GM23338 (cell line): ENCODE results near the gene PLPP7. TPM values are rescaled to one million over a fixed set of nuclear protein-coding genes. Genes with fewer than 3 reads are reported as not detected.
A peak's percentile ranks its signal among the peaks of the same experiment; 100 is the strongest.
"Not testable (repeated sequence)": the region's sequence is repeated elsewhere in the genome, so short reads cannot be mapped to it uniquely, and the experiment has no call there.

ENCODE experiments used
- ATAC-seq: fragments of 200-7000 bp; cut with Tn5 transposase; 3 replicates; pipeline ENCODE4 v1.9.1; 2020
- DNase-seq: peaks from one replicate; pipeline ENCODE4 v3.0.0-alpha.2; 2015; ENCODE audit warnings: low spot score
- H2AFZ ChIP-seq: fragments of 200-600 bp; sonication (generic); 2 replicates; pipeline ENCODE4 v1.8.0; 2016; ENCODE audit warnings: antibody characterized with exemption, mild to moderate bottlenecking, moderate library complexity
- H3F3A ChIP-seq: fragments of 200-600 bp; sonication (generic); replicated peaks from 2 replicates; pipeline ENCODE4 v1.8.0; 2017; ENCODE audit warnings: antibody characterized with exemption, mixed run types, low read depth
- H3K27ac ChIP-seq: fragments of 200-600 bp; sonication (generic); 2 replicates; pipeline ENCODE4 v1.6.1; 2016; ENCODE audit warnings: low read depth
- H3K27me3 ChIP-seq: fragments of 200-600 bp; sonication (generic); 2 replicates; pipeline ENCODE4 v1.8.0; 2016; ENCODE audit warnings: mild to moderate bottlenecking, mixed run types, moderate library complexity; ENCODE audit not compliant: insufficient read depth
- H3K36me3 ChIP-seq: fragments of 200-600 bp; sonication (generic); 2 replicates; pipeline ENCODE4 v1.8.0; 2016; ENCODE audit warnings: mild to moderate bottlenecking; ENCODE audit not compliant: insufficient read depth
- H3K4me1 ChIP-seq: fragments of 200-600 bp; sonication (generic); 2 replicates; pipeline ENCODE4 v1.8.0; 2016; ENCODE audit warnings: mild to moderate bottlenecking, moderate library complexity; ENCODE audit not compliant: insufficient read depth
- H3K4me2 ChIP-seq: fragments of 200-600 bp; sonication (generic); 2 replicates; pipeline ENCODE4 v1.7.1; 2017; ENCODE audit warnings: mixed run types
- H3K4me3 ChIP-seq: fragments of 200-600 bp; sonication (generic); 2 replicates; pipeline ENCODE4 v1.6.1; 2016; ENCODE audit warnings: mixed run types
- H3K79me2 ChIP-seq: fragments of 200-600 bp; sonication (generic); replicated peaks from 2 replicates; pipeline ENCODE4 v1.8.0; 2017; ENCODE audit warnings: mild to moderate bottlenecking; ENCODE audit not compliant: insufficient read depth
- H3K9me2 ChIP-seq: fragments of 200-600 bp; sonication (generic); 2 replicates; pipeline ENCODE4 v1.8.0; 2017; ENCODE audit not compliant: insufficient read depth
- H4K20me1 ChIP-seq: fragments of 200-600 bp; sonication (generic); replicated peaks from 2 replicates; pipeline ENCODE4 v1.8.0; 2017; ENCODE audit warnings: mild to moderate bottlenecking; ENCODE audit not compliant: insufficient read depth
- H3K27ac Mint-ChIP-seq: 2 replicates; pipeline ENCODE4 v1.8.0; 2020; ENCODE audit warnings: inconsistent platforms, mild to moderate bottlenecking, moderate library complexity, mixed read lengths
- H3K27me3 Mint-ChIP-seq: 3 replicates; pipeline ENCODE4 v1.8.0; 2022; ENCODE audit warnings: low read depth, mild to moderate bottlenecking, moderate library complexity, mixed read lengths, inconsistent platforms; ENCODE audit not compliant: insufficient read depth, poor library complexity
- H3K36me3 Mint-ChIP-seq: 3 replicates; pipeline ENCODE4 v1.8.0; 2021; ENCODE audit warnings: low read depth, mild to moderate bottlenecking, inconsistent platforms, moderate library complexity, mixed read lengths
- H3K4me1 Mint-ChIP-seq: 3 replicates; pipeline ENCODE4 v1.8.0; 2020; ENCODE audit warnings: mild to moderate bottlenecking, inconsistent platforms, mixed read lengths
- H3K4me3 Mint-ChIP-seq: 3 replicates; pipeline ENCODE4 v1.8.0; 2021; ENCODE audit warnings: moderate library complexity, mild to moderate bottlenecking, inconsistent platforms, mixed read lengths
- H3K9me3 Mint-ChIP-seq: 3 replicates; pipeline ENCODE4 v1.8.0; 2020; ENCODE audit warnings: moderate library complexity, mild to moderate bottlenecking, inconsistent platforms, mixed read lengths
- EZH2 ChIP-seq: fragments of 200-600 bp; sonication (generic); IDR thresholded peaks from one replicate; pipeline ENCODE4 v1.8.0; 2017; ENCODE audit warnings: antibody characterized with exemption, mild to moderate bottlenecking, low read depth; ENCODE audit not compliant: unreplicated experiment
- EZH2phosphoT487 ChIP-seq: fragments of 200-600 bp; sonication (generic); IDR thresholded peaks from one replicate; pipeline ENCODE4 v1.8.1; 2018; ENCODE audit warnings: antibody characterized with exemption; ENCODE audit not compliant: unreplicated experiment
- POLR2AphosphoS5 ChIP-seq: IDR thresholded peaks from 2 replicates; pipeline ENCODE4 v1.6.1; 2016; ENCODE audit warnings: antibody characterized with exemption, low read depth
- STAT1 ChIP-seq: IDR thresholded peaks from one replicate; pipeline ENCODE4 v1.6.1; 2016; ENCODE audit warnings: antibody characterized with exemption; ENCODE audit not compliant: unreplicated experiment
- ZNF114 ChIP-seq: fragments of 250-450 bp; sonication (Bioruptor Pico); IDR thresholded peaks from 2 replicates; pipeline ENCODE4 v1.5.0; 2020; ENCODE audit warnings: mild to moderate bottlenecking, moderate library complexity
- polyA plus RNA-seq: library from polyadenylated mRNA; unstranded; fragments of >200 nt; fragmentation: Nextera tagmentation; extraction: Ambion mirVana; gene quantifications from 2 replicates; pipeline ENCODE4 v1.2.1, GENCODE V29; 2016
- total RNA-seq: library from RNA; depleted of rRNA; stranded (reverse); fragments of >200 nt; shearing (Covaris generic); gene quantifications from 2 replicates; pipeline ENCODE4 v1.2.3, GENCODE V29; 2014

The PLPP7 gene
- total and polyA plus RNA-seq, 2 experiments from 2014 or later = 1.6 to 2.4 TPM

- H3F3A ChIP-seq = 0 out of 2 replicates have a peak, but pooled peaks cover 2% of the 10 kb centered on the region
- peaks cover 9% of the 10 kb centered on the region for H3K4me1 Mint-ChIP-seq
- H3K27me3 ChIP-seq = no peaks in the 10 kb centered on the region
- no peak overlapping the region for H3K27ac ChIP-seq
- TF ChIP-seq EZH2phosphoT487 (no peak), EZH2 (no peak), POLR2AphosphoS5 (no peak), ZNF114 (CRISPR knock-in tag) (no peak), STAT1 (no peak)
- no peak overlapping the region for H3K4me3 Mint-ChIP-seq
- H2AFZ ChIP-seq = peak overlapping the region; percentile 98
- no peaks in the 10 kb centered on the region for H3K36me3 ChIP-seq
- ATAC-seq (no peak), DNase-seq (no peak)
- no peaks in the 10 kb centered on the region for H3K9me3 Mint-ChIP-seq
- H3K4me2 ChIP-seq = no peak overlapping the region
- no peak overlapping the region for H3K27ac Mint-ChIP-seq
- H3K4me3 ChIP-seq = no peak overlapping the region
- no peaks in the 10 kb centered on the region for H3K79me2 ChIP-seq
- H4K20me1 ChIP-seq = no peaks in the 10 kb centered on the region
- peaks cover 9% of the 10 kb centered on the region for H3K27me3 Mint-ChIP-seq
- H3K4me1 ChIP-seq = 0 out of 2 replicates have a peak, but pooled peaks cover 3% of the 10 kb centered on the region
- H3K36me3 Mint-ChIP-seq = no peaks in the 10 kb centered on the region
- H3K9me2 ChIP-seq = no peaks in the 10 kb centered on the region
These were observed 47.8 kb downstream of the PLPP7 start for GRCh38 chr9:131337131-131337848.

DNA sequence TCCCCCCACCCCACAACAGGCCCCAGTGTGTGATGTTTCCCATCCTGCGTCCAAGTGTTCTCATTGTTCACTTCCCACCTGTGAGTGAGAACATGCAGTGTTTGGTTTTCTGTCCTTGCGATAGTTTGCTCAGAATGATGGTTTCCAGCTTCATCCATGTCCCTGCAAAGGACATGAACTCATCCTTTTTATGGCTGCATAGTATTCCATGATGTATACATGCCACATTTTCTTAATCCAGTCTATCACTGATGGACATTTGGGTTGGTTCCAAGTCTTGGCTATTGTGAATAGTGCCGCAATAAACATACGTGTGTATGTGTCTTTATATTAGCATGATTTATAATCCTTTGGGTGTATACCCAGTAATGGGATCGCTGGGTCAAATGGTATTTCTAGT, 49.7 kb downstream of the PLPP7 start:
- not testable (repeated sequence) for H3K4me3 Mint-ChIP-seq, H4K20me1 ChIP-seq, H3K4me3 ChIP-seq, H3K9me3 Mint-ChIP-seq, ATAC-seq, H2AFZ ChIP-seq, H3K27ac ChIP-seq, H3K27me3 ChIP-seq, H3K36me3 ChIP-seq, DNase-seq, H3F3A ChIP-seq, H3K4me1 Mint-ChIP-seq, H3K27ac Mint-ChIP-seq, H3K9me2 ChIP-seq, H3K4me1 ChIP-seq, H3K4me2 ChIP-seq, H3K36me3 Mint-ChIP-seq, H3K79me2 ChIP-seq, H3K27me3 Mint-ChIP-seq

DNA sequence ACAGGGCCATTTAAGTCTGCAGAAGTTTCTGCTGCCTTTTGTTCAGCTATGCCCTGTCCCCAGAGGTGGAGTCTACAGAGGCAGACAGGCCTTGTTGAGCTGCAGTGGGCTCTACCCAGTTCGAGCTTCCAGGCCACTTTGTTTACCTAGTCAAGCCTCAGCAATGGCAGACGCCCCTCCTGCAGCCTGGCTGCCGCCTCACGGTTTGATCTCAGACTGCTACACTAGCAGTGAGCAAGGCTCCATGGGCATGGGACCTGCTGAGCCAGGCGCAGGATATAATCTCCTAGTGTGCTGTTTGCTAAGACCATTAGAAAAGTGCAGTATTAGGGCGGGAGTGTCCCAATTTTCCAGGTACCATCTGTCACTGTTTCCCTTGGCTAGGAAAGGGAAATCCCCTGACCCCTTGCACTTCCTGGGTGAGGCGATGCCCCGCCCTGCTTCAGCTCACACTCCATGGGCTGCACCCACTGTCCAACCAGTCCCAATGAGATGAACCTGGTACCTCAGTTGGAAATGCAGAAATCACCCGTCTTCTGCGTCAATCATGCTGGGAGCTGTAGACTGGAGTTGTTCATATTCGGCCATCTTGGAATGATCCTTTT, 55.5 kb downstream of the PLPP7 start:
- not testable (repeated sequence) for H3K27me3 Mint-ChIP-seq, H3K36me3 ChIP-seq, H3K36me3 Mint-ChIP-seq, H3K4me2 ChIP-seq, H3K79me2 ChIP-seq, H3K27ac ChIP-seq, H3K4me1 Mint-ChIP-seq, ATAC-seq, H3K27me3 ChIP-seq, H3K4me1 ChIP-seq, H3K4me3 Mint-ChIP-seq, H3K27ac Mint-ChIP-seq, H2AFZ ChIP-seq, H3F3A ChIP-seq, H3K9me2 ChIP-seq, H4K20me1 ChIP-seq, DNase-seq, H3K4me3 ChIP-seq
- peaks cover 17% of the 10 kb centered on the region for H3K9me3 Mint-ChIP-seq
